Loucy (cell line): Measurements from ENCODE around the gene THAP9.
A peak's percentile ranks its signal among the peaks of the same experiment; 100 is the strongest.

Experiments used
- H2AFZ ChIP-seq: fragments of 200-600 bp; sonication (generic); 2 replicates; pipeline ENCODE4 v1.6.0; 2016; ENCODE audit warnings: antibody characterized with exemption, mild to moderate bottlenecking, low read length, moderate library complexity
- H3F3A ChIP-seq: fragments of 200-600 bp; 2 replicates; pipeline ENCODE4 v1.6.0; 2016; ENCODE audit warnings: antibody characterized with exemption, low read depth, mild to moderate bottlenecking
- H3K27me3 ChIP-seq: fragments of 200-600 bp; sonication (generic); 2 replicates; pipeline ENCODE4 v1.6.1; 2014; ENCODE audit warnings: low read length, mild to moderate bottlenecking; ENCODE audit not compliant: insufficient read depth, poor library complexity, severe bottlenecking
- H3K36me3 ChIP-seq: fragments of 200-600 bp; sonication (generic); 2 replicates; pipeline ENCODE4 v1.6.1; 2016; ENCODE audit warnings: low read length; ENCODE audit not compliant: insufficient read depth
- H3K4me1 ChIP-seq: fragments of 200-600 bp; sonication (generic); 2 replicates; pipeline ENCODE4 v1.5.1; 2014; ENCODE audit warnings: low read length, mild to moderate bottlenecking; ENCODE audit not compliant: insufficient read depth, poor library complexity, severe bottlenecking
- H3K4me2 ChIP-seq: fragments of 200-600 bp; sonication (generic); 2 replicates; pipeline ENCODE4 v1.6.0; 2014; ENCODE audit warnings: antibody characterized with exemption, low read length, low read depth, mild to moderate bottlenecking; ENCODE audit not compliant: poor library complexity, severe bottlenecking
- H3K4me3 ChIP-seq: fragments of 200-600 bp; sonication (generic); 2 replicates; pipeline ENCODE4 v1.5.1; 2014; ENCODE audit warnings: low read length, mild to moderate bottlenecking, mixed read lengths; ENCODE audit not compliant: poor library complexity, severe bottlenecking
- H3K79me2 ChIP-seq: fragments of 200-600 bp; sonication (generic); 2 replicates; pipeline ENCODE4 v1.6.1; 2014; ENCODE audit warnings: low read length; ENCODE audit not compliant: insufficient read depth
- H3K9ac ChIP-seq: fragments of 200-600 bp; sonication (generic); 2 replicates; pipeline ENCODE4 v1.6.0; 2014; ENCODE audit warnings: mild to moderate bottlenecking, low read depth, low read length, moderate library complexity; ENCODE audit not compliant: poor library complexity, severe bottlenecking
- H3K9me2 ChIP-seq: fragments of 200-600 bp; sonication (generic); replicated peaks from 2 replicates; pipeline ENCODE4 v1.6.1; 2016; ENCODE audit warnings: low read depth, low read length, mixed read lengths
- H3K9me3 ChIP-seq: fragments of 200-600 bp; sonication (generic); 2 replicates; pipeline ENCODE4 v1.6.1; 2014; ENCODE audit warnings: mild to moderate bottlenecking, antibody characterized with exemption, low read length, low read depth; ENCODE audit not compliant: insufficient read depth
- H4K20me1 ChIP-seq: fragments of 200-600 bp; sonication (generic); 2 replicates; pipeline ENCODE4 v1.6.0; 2014; ENCODE audit warnings: antibody characterized with exemption, low read length, mild to moderate bottlenecking; ENCODE audit not compliant: insufficient read depth, poor library complexity, severe bottlenecking
- CTCF ChIP-seq: fragments of 200-600 bp; sonication (generic); conservative IDR thresholded peaks from 2 replicates; pipeline ENCODE4 v1.5.1; 2014; ENCODE audit warnings: mild to moderate bottlenecking, antibody characterized with exemption, low read length
- EZH2phosphoT487 ChIP-seq: fragments of 200-600 bp; IDR thresholded peaks from 2 replicates; pipeline ENCODE4 v1.6.1; 2018; ENCODE audit warnings: antibody characterized with exemption, mild to moderate bottlenecking, moderate library complexity, borderline replicate concordance

Gene THAP9, protein sequence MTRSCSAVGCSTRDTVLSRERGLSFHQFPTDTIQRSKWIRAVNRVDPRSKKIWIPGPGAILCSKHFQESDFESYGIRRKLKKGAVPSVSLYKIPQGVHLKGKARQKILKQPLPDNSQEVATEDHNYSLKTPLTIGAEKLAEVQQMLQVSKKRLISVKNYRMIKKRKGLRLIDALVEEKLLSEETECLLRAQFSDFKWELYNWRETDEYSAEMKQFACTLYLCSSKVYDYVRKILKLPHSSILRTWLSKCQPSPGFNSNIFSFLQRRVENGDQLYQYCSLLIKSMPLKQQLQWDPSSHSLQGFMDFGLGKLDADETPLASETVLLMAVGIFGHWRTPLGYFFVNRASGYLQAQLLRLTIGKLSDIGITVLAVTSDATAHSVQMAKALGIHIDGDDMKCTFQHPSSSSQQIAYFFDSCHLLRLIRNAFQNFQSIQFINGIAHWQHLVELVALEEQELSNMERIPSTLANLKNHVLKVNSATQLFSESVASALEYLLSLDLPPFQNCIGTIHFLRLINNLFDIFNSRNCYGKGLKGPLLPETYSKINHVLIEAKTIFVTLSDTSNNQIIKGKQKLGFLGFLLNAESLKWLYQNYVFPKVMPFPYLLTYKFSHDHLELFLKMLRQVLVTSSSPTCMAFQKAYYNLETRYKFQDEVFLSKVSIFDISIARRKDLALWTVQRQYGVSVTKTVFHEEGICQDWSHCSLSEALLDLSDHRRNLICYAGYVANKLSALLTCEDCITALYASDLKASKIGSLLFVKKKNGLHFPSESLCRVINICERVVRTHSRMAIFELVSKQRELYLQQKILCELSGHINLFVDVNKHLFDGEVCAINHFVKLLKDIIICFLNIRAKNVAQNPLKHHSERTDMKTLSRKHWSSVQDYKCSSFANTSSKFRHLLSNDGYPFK

GRCh38 chr4:82900411-82901182 is at the start of gene THAP9:
Gene THAP9, plus strand, starts transcription at chr4:82900735. Its CDS starts 68 bp downstream, at chr4:82900803.
- TF ChIP-seq EZH2phosphoT487, result no peak
- TF ChIP-seq CTCF, result no peak
- peak within 1 kb of the TSS; percentile 91 for H3K4me2 ChIP-seq
- H3K9me3 ChIP-seq, result no peaks in the 10 kb centered on the region
- peaks cover 8% of the 10 kb centered on the region for H3K27me3 ChIP-seq
- H3K36me3 ChIP-seq, result peaks cover 14% of the 10 kb centered on the region; the same call in 1 of the 2 replicates
- H3F3A ChIP-seq, result peaks cover 5% of the 10 kb centered on the region; the same call in 1 of the 2 replicates
- H3K4me3 ChIP-seq, result peak within 1 kb of the TSS; percentile 83
- H3K9me2 ChIP-seq, result no peaks in the 10 kb centered on the region
- H3K9ac ChIP-seq, result peak within 1 kb of the TSS; percentile 96
- H2AFZ ChIP-seq, result peak within 1 kb of the TSS; percentile 89
- H3K79me2 ChIP-seq, result peaks cover 70% of the 10 kb centered on the region
- H4K20me1 ChIP-seq, result peaks cover 45% of the 10 kb centered on the region
- H3K4me1 ChIP-seq, result peaks cover 54% of the 10 kb centered on the region

GRCh38 chr4:82851318-82851717 is 49.2 kb upstream of the THAP9 start:
- Histone ChIP-seq H4K20me1 (no peaks in the 10 kb centered on the region), H3K9me3 (no peaks in the 10 kb centered on the region), H3K36me3 (peaks cover 72% of the 10 kb centered on the region), H3K4me2 (no peak overlapping the region), H3K4me1 (no peaks in the 10 kb centered on the region), H3F3A (no peaks in the 10 kb centered on the region), H3K79me2 (no peaks in the 10 kb centered on the region), H3K4me3 (no peak overlapping the region), H2AFZ (no peak overlapping the region), H3K9me2 (no peaks in the 10 kb centered on the region), H3K9ac (no peak overlapping the region), H3K27me3 (no peaks in the 10 kb centered on the region)
- TF ChIP-seq CTCF, result no peak

DNA sequence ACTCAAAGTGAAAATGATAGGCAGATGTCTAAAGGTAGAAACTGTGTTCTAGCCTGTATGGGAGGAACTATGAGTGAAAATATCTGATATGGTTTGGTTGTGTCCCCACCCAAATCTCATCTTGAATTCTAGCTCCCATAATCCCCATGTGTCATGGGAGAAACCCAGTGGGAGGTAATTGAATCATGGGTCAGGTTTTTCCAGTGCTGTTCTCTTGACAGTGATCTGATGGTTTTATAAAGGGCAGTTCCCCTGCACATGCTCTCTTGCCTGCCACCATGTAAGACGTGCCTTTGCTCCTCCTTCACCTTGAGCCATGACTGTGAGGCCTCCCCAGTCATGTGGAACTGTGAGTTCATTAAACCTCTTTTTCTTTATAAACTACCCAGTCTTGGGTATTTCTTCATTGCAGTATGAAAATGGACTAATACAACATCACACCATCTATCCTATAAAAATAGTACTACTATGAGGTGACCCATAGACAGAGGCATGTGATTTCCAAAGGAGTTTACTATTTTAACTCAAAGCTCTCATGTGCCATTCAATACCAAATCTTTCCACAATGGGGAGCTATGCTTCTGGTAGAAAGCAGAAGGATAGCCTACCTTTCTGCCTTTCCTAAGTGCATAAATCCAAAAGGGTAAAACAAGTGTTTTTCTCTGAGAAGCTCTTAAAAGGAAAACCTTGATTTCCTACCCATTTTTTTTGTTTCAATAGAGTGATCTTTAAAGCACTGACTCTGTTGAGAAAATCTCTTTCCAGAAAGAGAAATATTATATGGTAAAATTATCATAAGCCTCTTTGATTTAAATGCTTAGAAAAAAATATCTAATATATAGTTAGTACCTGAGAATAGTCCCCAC is 48.4 kb upstream of the THAP9 start:
- H3K4me3 ChIP-seq, result no peak overlapping the region
- no peak overlapping the region for H3K9ac ChIP-seq
- H3F3A ChIP-seq, result no peaks in the 10 kb centered on the region
- H3K9me2 ChIP-seq, result no peaks in the 10 kb centered on the region
- H3K4me1 ChIP-seq, result no peaks in the 10 kb centered on the region
- TF ChIP-seq CTCF (peak; percentile 68), EZH2phosphoT487 (no peak)
- H3K9me3 ChIP-seq, result no peaks in the 10 kb centered on the region
- no peaks in the 10 kb centered on the region for H3K79me2 ChIP-seq
- H3K4me2 ChIP-seq, result no peak overlapping the region
- no peak overlapping the region for H2AFZ ChIP-seq
- H3K27me3 ChIP-seq, result no peaks in the 10 kb centered on the region
- H4K20me1 ChIP-seq, result no peaks in the 10 kb centered on the region
- H3K36me3 ChIP-seq, result peaks cover 75% of the 10 kb centered on the region
